Kidney glomerular epithelial cell (primary cell): ENCODE measurements around the gene ANKK1.
A peak's percentile ranks its signal among the peaks of the same experiment; 100 is the strongest.

Source experiments
- DNase-seq: peaks from one replicate; lab custom pipeline; 2025; lab: John Stamatoyannopoulos, UW

The ANKK1 gene

DNA sequence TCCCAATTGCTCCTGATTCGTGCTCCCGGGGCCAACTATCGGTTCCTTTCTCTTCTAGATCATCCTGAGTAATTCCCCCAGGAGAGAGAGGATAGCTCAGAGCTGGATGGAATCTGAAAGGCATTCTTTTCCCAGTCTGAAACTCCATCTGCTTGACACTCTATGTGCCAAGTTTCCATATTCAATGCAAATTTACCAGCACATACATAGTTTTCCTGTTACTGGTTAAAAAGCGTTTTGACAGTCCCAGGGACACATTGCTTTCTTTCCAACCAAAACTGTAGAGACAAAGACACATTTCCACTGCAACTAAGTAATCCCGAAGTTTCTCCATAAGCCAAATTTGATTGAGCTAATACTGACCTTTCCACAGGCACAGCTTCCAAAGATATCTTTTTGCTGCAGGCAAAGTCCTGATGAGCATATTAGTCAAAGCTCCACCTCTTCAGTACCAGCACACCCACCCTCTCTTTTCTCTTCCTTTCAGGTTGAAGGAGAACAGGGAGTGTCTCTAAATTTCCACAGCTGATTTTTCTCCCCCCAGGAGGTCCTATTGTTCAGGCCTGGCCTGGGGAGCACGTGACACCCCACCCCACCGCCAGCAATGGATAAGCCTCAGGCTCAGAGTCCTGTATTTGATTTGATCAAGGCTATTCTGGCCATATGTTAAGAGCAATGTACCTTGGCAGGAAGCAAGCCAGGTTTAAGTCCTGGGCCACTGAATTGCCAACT, 9.7 kb upstream of the ANKK1 start:
- no peak for DNase-seq

GRCh38 chr11:113378692-113379091, 8.9 kb upstream of the ANKK1 start:
- DNase-seq: no peak

GRCh38 chr11:113382121-113382520, 5.5 kb upstream of the ANKK1 start:
- DNase-seq: no peak

- DNase-seq: no peak
Measured at GRCh38 chr11:113384551-113384950, 3.0 kb upstream of the ANKK1 start.

- DNase-seq: no peak
Measured at GRCh38 chr11:113385749-113386148, 1.8 kb upstream of the ANKK1 start.

DNA sequence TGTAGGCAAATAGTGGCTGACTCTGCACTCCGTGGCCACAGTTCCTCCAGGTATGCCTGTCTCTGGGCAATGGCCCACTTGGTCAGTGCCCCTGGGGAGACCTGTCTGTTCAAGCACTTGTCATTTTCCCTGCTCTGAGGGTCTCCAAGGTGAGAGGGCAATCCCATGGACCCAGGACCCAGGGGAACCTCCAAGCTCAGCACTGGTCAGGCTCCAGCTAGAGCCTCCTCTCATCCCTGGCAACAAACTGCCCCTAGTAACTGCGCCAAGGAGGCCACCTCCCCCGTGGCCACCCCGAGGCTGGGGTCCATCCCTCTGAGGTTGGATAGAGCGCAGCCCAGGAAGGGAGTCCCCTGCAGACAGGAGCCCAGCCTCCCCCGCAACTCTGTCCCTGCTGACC, 713 bp upstream of the ANKK1 start:
- DNase-seq: no peak

DNA sequence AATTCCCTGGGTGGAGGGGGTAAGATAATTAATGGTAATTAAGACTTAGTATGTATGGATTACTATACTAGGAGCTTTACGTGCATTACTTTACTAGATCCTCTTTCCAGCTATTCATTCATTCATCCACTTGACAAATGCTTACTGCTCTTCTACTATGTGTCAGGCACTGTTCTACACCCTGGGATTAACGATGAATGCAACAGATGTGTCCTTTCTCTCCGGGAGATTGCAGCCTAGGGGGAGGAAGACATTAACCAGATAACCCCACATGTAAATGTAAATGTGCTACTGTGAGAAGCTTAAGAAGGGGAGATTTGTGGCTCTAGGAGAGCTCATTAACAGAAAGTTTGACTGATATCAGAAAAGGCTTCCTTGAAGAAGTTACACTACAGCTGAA, 1.7 kb downstream of the ANKK1 start:
- DNase-seq: no peak

DNA sequence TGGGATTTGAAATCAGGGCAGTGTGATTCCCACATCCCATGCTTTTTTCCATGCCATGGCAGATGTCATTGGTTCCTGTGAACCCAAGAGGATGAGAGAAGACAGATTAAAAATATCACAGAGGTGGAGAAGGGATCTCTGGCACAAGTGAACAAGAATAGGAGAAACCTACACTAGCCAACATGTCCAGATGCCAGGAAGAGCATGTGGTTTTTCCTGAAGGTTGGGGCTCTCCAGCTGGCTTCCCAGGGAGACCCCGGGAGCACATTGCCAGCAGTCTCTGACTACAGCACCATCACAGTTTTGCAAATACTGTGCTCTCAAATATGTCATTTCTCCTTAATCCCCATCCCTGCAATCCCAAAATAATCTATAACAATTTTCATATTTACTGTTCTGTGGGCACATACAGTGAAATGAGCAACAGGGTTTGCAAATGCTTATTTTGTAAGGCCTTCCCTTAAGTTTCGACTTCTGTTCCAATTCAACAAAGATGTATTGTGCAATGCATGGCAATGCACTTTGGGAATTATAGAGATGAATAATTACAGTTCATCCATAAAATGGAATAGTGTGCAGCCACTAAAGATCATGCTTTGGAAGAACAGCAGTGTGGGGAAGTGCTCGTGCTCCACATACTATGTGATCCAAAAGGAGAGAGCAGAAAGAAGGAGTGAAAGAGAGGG, 4.8 kb downstream of the ANKK1 start:
- DNase-seq: no peak

- DNase-seq: no peak
Measured at GRCh38 chr11:113393501-113393985, 6.0 kb downstream of the ANKK1 start.

DNA sequence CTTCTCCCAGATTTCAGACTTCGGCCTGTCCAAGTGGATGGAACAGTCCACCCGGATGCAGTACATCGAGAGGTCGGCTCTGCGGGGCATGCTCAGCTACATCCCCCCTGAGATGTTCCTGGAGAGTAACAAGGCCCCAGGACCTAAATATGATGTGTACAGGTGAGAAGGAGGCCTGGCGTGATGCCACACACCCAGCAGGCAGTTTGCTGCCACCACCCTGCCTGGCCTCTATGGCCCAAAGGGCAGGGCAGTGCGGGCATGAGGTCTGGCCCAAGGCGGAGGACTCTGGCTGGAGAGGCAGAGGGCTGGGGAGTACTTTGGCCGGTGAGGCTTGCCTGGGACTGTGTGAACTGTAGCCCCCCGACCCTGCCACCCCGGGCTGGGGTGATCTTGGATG, 7.3 kb downstream of the ANKK1 start:
- no peak for DNase-seq

DNA sequence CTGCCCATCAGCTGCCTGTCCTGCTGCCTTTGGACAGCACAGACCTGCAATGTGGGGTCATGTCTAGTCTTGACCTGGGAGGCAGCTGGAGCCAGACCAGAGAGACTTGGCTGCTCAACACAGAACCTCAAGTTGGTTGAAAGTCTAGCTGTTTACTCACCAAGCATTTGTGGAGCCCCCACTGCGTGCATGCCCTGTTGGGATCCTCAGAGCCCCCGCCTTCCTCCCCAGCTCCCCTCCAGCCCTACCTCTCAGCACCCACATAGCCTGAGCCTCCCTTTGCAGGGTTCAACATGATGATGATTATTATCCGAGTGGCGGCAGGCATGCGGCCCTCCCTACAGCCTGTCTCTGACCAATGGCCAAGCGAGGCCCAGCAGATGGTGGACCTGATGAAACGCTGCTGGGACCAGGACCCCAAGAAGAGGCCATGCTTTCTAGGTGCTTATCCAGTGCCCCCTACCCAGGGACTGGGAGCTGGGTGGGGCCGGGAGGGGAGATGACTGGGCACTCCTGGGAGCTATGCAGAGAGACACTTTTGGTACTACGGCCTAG, 8.3 kb downstream of the ANKK1 start:
- DNase-seq: no peak

DNA sequence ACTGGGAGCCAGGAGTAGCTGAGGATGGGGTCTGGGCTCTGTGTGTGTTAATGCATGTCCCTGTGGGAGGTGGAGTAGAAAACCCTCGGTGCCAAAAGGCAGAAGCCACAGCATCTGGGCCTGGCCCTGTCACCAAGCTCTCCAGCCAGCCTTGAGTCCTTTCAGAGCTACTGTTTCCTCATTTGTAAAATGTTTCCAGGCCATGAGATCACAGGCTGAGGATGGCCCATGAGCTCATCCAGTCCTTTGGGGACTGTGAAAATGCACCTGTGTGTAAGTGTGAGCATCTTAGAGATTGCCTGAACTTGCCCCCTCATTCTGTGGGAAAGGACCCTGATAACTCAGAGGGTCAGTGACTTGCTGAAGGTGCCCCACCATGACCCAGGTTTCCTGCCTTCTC, 9.1 kb downstream of the ANKK1 start:
- no peak for DNase-seq

- no peak for DNase-seq
Measured at GRCh38 chr11:113397212-113397611, 9.6 kb downstream of the ANKK1 start.

- DNase-seq: no peak
Measured at GRCh38 chr11:113397821-113398220, 10.2 kb downstream of the ANKK1 start.

GRCh38 chr11:113398669-113399430, 11.3 kb downstream of the ANKK1 start:
- no peak for DNase-seq

- no peak for DNase-seq
Measured at GRCh38 chr11:113400631-113401230, 13.2 kb downstream of the ANKK1 start.

DNA sequence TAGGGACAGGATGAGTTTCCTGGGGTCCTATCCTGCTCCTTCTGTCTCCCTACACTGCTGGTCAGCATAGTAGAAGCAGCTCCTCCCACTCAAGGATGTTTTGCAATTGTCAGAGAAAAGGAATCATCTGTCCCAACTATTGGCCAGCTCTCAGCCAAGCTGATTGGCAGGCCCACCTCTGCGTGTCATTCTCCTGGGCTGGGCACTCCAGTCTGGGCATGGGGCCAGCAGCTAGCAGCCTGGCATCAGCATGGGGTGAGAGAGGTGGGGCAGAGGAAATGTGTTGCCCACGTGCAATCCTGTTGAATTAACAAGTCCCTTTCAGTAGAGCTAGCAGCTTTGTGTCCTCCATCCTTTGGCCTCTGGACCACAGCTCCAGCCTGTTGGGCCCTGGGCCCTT, 14.1 kb downstream of the ANKK1 start:
- DNase-seq: peak; percentile 51

- no peak for DNase-seq
Measured at GRCh38 chr11:113404859-113405430, 17.4 kb downstream of the ANKK1 start.

GRCh38 chr11:113405724-113406478, 18.3 kb downstream of the ANKK1 start:
- DNase-seq: no peak

DNA sequence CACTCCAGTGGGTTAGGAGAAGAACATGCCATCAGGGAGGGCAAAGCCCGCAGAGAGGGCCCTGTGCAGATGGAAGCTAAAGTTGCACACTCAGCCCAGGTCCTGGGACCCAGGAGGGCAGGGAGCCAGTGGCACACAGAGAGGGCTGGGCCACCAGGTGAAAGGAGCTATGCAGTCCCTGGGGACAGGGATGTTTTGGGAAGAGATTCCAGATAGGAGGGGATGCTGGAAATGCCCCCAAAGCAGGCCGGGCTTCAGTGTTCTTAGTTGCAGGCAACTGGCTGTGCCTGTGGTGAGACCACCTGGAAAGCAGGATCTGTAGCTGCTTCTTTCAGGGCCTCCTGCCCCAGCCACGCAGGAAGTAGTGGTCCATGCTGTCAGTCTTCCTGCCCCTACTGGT, 19.6 kb downstream of the ANKK1 start:
- no peak for DNase-seq

- DNase-seq: no peak
Measured at GRCh38 chr11:113408206-113408605, 20.6 kb downstream of the ANKK1 start.
